GM19240 (cell line): ENCODE results near the gene BATF.
"Not testable (repeated sequence)": the region's sequence is repeated elsewhere in the genome, so short reads cannot be mapped to it uniquely, and the experiment has no call there.

Source experiments
- DNase-seq: peaks from one replicate; pipeline ENCODE4 v3.0.0; 2011; ENCODE audit warnings: low spot score; ENCODE audit not compliant: insufficient read length

The BATF gene

GRCh38 chr14:75522224-75522982 lies at the start of gene BATF:
TSS of gene BATF (plus strand) at chr14:75522469. CDS start at chr14:75522683, 214 bp downstream.
- DNase-seq = no peak

- DNase-seq = not testable (repeated sequence)
Measured at GRCh38 chr14:75474127-75474526, 48.1 kb upstream of the BATF start.

- no peak for DNase-seq
Measured at GRCh38 chr14:75476274-75476995, 45.8 kb upstream of the BATF start.

GRCh38 chr14:75477881-75478280 lies 44.4 kb upstream of the BATF start:
- DNase-seq = no peak

- DNase-seq = peak; percentile 55
Measured at GRCh38 chr14:75479770-75480600, 42.3 kb upstream of the BATF start.

GRCh38 chr14:75482366-75482765 lies 39.9 kb upstream of the BATF start:
- DNase-seq = no peak

- DNase-seq = no peak
Measured at GRCh38 chr14:75484711-75485429, 37.4 kb upstream of the BATF start.

GRCh38 chr14:75486318-75486717 lies 36.0 kb upstream of the BATF start:
- no peak for DNase-seq

GRCh38 chr14:75487155-75487671 lies 35.1 kb upstream of the BATF start:
- no peak for DNase-seq

GRCh38 chr14:75489480-75489837 lies 32.8 kb upstream of the BATF start:
- no peak for DNase-seq

- no peak for DNase-seq
Measured at GRCh38 chr14:75491376-75491978, 30.8 kb upstream of the BATF start.

GRCh38 chr14:75492832-75493591 lies 29.3 kb upstream of the BATF start:
- DNase-seq = no peak

GRCh38 chr14:75493592-75494087 lies 28.6 kb upstream of the BATF start:
- no peak for DNase-seq

GRCh38 chr14:75494896-75495295 lies 27.4 kb upstream of the BATF start:
- no peak for DNase-seq

GRCh38 chr14:75495399-75495798 lies 26.9 kb upstream of the BATF start:
- no peak for DNase-seq

- no peak for DNase-seq
Measured at GRCh38 chr14:75495882-75496281, 26.4 kb upstream of the BATF start.

- no peak for DNase-seq
Measured at GRCh38 chr14:75496755-75497154, 25.5 kb upstream of the BATF start.

- no peak for DNase-seq
Measured at GRCh38 chr14:75497191-75497590, 25.1 kb upstream of the BATF start.

GRCh38 chr14:75497701-75498100 lies 24.6 kb upstream of the BATF start:
- no peak for DNase-seq
